NCI-H2171 treated with DMSO at 0.1 percent for 48 hours (cell line): Measurements from ENCODE around the gene PRRX1.

Source experiments
- DNase-seq: peaks from one replicate; lab custom pipeline; 2025; lab: John Stamatoyannopoulos, UW

The PRRX1 gene

DNA sequence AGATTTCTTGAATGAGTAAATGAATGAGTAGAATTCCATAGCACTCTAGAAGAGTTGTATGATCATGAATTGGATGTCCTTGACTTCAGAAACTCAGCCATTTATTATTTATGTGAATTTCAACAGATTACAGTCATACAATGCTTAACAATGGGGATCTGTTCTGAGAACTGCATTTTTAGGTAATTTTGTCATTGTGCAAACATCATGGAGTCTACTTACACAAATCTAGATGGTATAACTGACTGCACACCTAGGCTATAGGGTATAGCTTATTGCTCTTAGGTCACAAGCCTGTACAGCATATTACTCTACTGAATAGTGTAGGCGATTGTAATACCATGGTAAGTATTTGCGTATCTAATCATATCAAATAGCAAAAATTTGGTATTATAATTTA, 59.6 kb downstream of the PRRX1 start:
- no peak for DNase-seq

GRCh38 chr1:170725326-170725725, 61.4 kb downstream of the PRRX1 start:
- no peak for DNase-seq

- DNase-seq: no peak
These were observed 64.0 kb downstream of the PRRX1 start for GRCh38 chr1:170727963-170728362.

DNA sequence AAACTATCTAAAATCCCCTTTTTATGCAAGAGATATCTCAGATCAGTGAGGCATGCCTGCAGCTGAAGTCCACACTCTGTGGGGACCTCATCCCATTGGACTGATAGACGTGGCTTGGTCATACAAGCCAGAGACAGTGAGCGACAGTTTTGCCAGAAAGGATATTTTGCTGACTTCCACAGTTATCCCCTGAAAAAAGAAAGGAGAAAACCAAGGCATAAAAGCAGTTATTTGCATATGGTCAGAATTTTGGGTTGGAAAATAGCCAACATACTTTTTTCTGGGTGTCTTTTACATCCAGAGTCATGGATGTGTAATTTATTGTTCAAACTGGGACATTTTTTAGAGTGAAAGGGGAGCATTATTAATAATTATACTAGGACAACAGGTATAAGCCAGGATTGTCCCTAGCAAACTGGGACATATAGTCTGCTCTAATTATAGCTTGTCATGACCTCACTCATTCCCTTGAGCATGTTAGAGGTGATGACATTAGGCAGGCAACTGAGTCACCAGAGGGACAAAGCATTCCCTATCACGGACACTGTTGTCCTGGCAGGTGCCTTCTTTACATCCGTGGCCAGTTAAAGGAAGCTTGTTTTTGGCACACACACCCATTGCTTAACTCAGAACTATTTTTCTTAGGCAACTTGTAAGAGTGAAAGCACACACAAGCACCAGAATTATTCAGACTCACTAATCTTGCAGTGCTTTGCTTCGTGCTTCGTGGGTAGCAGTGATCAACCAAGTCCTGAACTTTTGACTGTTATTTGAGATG, 65.5 kb downstream of the PRRX1 start:
- DNase-seq: no peak

DNA sequence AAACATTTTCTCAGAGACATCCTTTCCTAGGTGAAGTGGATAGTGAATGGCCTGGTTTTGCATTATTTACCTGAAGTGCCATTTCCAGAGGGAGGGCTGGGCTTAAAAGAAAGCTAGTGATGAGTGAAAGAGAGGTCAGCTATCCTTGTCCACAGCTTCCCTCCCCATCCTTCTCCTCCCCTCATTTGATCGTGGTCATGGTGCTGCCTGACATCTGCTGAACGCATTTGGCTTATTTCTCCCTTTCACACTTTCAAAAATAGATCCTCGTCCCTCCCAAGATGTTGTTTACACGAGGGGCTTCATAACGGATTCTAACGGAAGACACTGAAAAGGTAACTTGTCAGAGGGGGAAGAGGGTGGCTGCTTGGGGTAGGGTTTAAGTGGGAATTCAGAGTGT, 66.1 kb downstream of the PRRX1 start:
- no peak for DNase-seq

DNA sequence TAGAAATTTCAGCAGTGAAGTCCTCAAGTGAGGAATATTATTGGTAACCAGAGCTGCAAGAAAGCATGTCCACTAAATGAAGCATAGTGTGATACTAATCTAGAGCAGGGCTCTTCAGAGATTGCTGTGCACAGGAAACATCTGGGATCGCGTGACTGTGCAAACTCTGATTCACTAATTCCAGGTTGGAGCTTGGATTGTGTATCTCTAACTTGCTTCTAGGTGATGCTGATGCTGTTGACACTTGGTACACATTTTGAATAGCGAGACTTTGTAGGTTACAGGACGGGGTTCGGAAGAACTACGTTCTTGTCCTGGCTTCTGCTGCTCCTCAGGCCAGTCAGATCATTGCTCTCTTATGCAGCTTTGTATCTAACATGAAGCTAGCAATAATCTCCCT, 66.5 kb downstream of the PRRX1 start:
- DNase-seq: no peak

GRCh38 chr1:170731566-170732251, 67.8 kb downstream of the PRRX1 start:
- DNase-seq: no peak

DNA sequence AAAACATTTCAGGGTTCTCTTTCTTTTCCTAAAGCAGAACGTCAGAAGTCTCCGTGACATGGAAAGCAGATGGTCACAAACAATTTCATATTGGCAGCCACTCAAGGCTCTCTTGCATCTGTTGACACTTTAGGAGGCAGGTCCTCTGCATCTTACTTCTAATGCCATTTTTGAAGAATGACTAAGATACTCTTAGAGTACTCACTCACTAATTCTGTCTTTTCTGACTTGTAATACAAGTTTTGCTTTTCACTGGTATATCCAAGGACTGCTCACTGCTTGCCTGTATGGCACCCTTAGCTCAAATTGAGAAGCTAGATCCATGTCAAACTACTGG, 68.3 kb downstream of the PRRX1 start:
- peak; percentile 4 for DNase-seq

GRCh38 chr1:170734412-170735175, 70.7 kb downstream of the PRRX1 start:
- no peak for DNase-seq

GRCh38 chr1:170735366-170736263, 71.7 kb downstream of the PRRX1 start:
- no peak for DNase-seq

DNA sequence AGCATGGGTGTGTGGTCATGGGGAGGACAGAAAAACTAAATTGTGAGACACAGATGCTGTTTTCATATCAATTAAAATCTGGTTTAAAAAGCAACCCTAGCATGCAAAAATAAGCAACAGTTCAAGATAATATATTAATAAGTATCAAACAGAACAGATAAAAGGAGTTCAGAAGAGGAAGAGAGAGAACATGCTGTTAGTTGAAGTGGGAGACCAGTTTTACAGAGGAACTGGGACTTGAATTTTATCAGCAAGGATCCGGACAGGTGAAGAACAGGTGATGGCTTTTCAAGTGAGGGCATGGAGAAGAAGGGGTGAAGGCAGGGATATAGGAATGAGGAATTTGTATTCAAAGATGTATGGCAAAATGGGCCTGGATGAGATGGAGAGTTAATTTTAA, 75.9 kb downstream of the PRRX1 start:
- no peak for DNase-seq

DNA sequence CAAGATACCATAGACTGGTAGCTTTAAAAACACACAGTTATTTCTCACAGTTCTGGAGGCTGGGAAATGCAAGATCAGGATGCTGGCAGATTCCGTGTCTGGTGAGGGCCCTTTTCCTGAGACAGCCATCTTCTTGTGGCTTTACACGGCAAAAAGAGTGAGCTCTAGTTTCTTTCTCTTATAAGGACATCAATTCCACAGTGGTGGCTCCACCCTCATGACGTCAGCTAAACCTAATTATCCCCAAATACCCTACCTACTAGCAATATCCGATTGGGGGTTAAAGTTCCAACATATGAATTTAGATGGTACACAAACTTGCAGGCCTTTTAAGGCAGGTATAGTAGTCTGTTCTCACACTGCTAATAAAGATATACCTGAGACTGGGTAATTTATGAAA, 77.7 kb downstream of the PRRX1 start:
- DNase-seq: no peak

- no peak for DNase-seq
These were observed 78.7 kb downstream of the PRRX1 start for GRCh38 chr1:170742600-170742999.

DNA sequence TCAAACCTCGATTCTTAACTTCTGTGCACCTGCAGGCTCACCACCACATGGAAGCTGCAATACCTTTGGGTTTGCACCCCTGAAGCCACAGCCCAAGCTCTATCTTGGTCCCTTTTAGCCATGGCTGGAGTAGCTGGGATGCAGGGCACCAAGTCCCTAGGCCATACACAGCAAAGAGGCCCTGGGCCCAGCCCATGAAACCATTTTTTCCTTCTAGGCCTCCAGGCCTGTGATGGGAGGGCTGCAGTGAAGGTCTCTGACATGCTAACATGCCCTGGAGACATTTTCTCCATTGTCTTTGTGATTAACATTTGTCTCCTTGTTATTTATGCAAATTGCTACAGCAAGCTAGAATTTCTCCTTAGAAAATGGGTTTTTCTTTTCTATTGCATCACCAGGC, 79.2 kb downstream of the PRRX1 start:
- no peak for DNase-seq

DNA sequence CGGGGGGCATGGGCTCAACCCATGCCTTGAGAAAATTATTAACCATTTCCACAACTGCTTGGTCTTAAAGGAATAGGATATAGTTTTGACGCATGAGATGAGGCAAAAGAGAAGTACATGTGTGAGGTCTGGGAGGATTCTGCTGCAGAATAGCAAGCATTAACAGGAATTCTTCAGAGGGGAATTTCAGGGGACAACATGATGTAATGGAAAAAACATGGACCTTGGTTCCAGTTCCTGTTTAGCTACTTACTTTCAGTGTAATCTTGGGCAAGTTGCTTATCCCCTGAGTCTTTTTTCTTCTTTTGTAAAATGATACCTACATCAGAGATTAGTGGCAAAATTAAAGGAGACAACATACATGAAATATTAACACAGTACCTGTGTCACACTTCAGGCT, 85.6 kb downstream of the PRRX1 start:
- no peak for DNase-seq

DNA sequence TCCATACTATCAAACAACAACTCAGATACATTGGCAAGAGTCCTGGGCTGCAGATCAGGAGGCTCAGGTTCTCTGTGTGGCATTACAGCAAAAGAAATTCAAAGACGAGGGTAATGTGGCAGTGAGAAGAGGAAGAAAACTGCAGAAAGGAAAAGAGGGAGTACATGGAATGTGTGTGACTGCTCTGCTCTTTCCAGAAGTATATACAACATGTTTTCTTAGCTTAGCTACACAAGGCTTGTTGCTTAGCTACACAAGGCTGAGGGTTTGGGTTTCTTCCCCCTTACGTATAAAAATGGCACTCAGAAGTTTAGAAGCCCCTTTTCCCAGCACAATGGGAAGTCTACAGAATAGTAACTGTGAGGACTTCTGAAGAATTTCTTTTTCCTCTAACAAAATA, 86.0 kb downstream of the PRRX1 start:
- DNase-seq: no peak

DNA sequence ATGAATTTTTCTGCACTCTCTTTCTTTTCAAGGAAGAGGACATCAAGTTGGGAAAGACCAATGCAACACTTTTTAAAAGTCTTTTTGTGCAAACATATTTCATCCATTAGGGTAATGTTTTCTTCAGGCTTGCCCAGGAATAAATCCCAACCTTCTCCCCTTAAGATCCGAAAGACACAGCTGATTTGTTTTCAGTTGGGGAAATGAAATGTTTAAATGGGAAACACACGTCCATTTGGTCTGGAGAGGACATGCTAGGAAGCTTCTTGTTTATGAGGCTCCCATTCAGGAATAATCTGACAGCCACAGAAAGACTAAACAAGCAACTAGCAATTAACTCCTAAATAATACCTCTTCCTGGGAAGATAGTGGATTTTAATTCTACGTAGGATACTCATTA, 91.9 kb downstream of the PRRX1 start:
- no peak for DNase-seq

DNA sequence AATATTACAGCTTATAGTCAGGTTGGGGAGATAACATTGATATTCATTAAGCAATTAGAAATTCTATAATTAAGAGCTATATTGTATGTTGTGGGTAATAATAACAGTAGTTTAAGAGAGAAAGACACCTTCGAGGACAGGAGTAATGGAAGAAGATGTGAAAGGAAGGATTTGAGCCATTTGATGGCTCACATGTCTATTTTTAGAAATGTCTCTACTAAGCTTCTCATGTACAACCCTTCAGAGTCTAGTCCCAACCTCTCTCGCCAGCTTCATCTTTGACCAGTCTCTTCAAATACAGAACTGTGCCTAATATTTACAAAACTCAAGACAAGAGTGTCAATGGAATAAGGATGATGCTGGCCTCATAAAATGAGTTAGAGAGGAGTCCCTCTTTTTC, 95.1 kb downstream of the PRRX1 start:
- no peak for DNase-seq

DNA sequence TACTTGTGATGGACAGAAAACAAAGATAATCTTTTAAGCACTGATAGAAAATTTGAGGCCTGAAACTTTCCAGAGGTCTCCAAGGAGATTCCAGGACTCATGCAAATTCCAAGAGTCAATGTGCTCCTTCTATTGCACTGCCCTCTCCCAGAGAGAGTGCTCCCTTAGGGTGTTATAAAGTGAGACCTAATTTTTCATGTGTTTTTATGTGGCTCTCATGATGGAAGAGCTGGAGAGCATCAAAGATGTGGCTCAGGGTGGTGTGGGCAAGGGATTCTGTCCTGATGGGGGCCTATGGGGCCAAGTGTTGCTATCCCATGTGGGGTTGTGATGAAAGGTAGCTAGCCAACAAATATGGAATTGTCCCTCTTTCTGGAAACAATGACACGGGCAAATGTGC, 101.3 kb downstream of the PRRX1 start:
- DNase-seq: no peak

DNA sequence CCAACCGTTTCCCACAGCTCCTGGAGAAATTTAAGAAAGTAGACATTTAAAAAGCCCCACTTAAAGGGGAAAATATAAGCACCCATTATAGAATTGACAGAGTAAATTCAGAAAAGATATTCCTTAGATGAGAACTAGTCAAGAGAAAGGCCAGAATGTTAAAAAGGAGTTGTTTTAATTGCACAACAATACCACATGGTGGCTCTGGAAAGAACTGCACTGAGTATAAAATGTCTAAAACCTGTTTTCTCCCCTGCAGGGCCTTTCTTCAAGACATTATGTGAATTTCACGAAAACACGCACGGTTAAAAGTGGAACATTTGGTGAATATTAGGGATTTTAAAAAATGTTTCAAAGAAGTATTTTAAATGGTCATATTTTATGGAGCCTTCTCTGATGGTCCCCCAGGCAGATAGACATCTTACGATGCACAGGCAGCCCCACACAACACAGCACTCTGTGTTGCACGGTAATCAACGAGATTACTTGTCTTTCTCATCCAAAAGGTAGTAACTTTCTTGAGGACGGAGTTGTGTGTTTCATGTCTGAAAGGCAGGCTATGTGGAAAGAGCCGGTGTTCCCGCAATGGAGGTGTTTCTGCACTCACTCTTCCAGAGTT, 101.9 kb downstream of the PRRX1 start:
- peak; percentile 9 for DNase-seq

DNA sequence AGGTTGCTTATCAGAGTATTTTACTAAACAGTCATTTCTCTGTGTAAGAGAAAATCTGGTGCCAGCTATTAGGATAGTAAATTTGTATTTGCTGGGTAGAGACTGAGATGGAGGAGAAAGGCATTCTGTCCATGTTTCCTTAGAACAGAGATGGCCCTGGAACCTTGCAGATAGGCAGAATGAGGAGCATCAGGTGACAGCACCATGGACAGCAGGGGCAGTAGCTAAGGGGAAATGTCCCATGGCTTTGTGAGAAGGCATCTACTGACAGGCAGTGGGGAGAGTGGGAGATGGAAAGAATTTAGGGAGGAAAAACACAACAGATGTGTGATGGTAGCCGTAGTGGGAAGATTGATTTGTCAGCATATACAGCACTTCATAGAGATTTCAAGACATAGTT, 105.0 kb downstream of the PRRX1 start:
- no peak for DNase-seq

DNA sequence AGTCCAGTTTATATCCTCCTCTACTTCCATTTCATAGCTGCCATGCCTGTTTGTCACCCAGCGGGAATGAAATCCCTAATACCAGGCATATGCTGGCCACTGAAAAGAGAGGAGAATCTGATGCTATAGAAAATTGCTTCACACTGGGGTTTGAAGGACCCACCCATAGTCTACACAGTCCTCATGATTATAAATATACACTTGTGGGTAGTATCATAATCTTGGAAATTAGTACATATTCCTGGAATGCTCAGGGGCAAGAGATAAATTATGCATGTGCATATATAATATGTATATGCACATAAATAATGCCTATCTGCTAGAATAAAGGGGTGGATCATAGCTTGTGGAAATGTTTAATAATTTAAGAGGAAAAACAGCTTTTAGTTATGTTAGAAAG, 105.8 kb downstream of the PRRX1 start:
- no peak for DNase-seq
